Pancreas (tissue), 10 donors: Measurements from ENCODE around the gene YWHAE. TPM values are rescaled to one million over a fixed set of nuclear protein-coding genes. Genes with fewer than 3 reads are reported as not detected.
A peak's percentile ranks its signal among the peaks of the same experiment; 100 is the strongest.

Source experiments
- ATAC-seq, 4 donors: fragments of 200-7000 bp; cut with Tn5 transposase; one replicate each; pipeline versions ENCODE4 v1.8.0 to v1.9.1; 2020; ENCODE audit warnings: mild to moderate bottlenecking in 4 of 4, moderate library complexity in 4 of 4
- DNase-seq, 6 donors: peaks; one replicate each; pipeline ENCODE4 v3.0.0-alpha.2; 2020
- FAIRE-seq: peaks from 2 replicates; lab custom pipeline; 2012; peaks lifted over from hg19 to GRCh38; lab: Jason Lieb, UNC
- H3K27ac ChIP-seq, 4 donors: fragments of 200-600 bp; sonication (generic); 1 replicate in 3 of 4; 2 replicates in 1 of 4; pipeline versions ENCODE4 v1.5.0 to v1.8.0; 2020
- H3K27me3 ChIP-seq, 4 donors: fragments of 200-600 bp; one replicate each; pipeline ENCODE4 v1.8.0; 2021
- H3K36me3 ChIP-seq, 3 donors: fragments of 200-600 bp; sonication (generic) in 1 of 3; one replicate each; pipeline versions ENCODE4 v1.5.0 to v1.8.0; 2020 to 2021
- H3K4me1 ChIP-seq, 3 donors: fragments of 200-600 bp; one replicate each; pipeline ENCODE4 v1.8.0; 2021
- H3K4me3 ChIP-seq, 4 donors: fragments of 200-600 bp; sonication (generic) in 2 of 4; one replicate each; pipeline versions ENCODE4 v1.5.0 to v1.8.0; 2020 to 2021
- H3K9me3 ChIP-seq, 4 donors: fragments of 200-600 bp; one replicate each; pipeline ENCODE4 v1.8.0; 2021
- CTCF ChIP-seq, 4 donors: fragments of 200-600 bp; sonication (generic) in 3 of 4; IDR thresholded peaks; one replicate each; pipeline versions ENCODE4 v1.5.0 to v1.8.0; 2021; ENCODE audit warnings: antibody characterized with exemption in 4 of 4
- WGBS, 2 donors: extraction: QIAGEN DNeasy Blood & Tissue Kit; methylation state at CpG; one replicate each; pipeline ENCODE4 v1.1.7; 2013; 5-methylcytosine and 5-hydroxymethylcytosine counted together
- intact Hi-C, 3 donors: fragments of 100-400 bp; cut with DNase I; formaldehyde crosslinking; loops; one replicate each; pipeline versions ENCODE4 v1.11.1 to v1.14.2; 2022
- polyA plus RNA-seq, 2 donors: library from polyadenylated mRNA; stranded (reverse); fragments of 200-250 nt; gene quantifications; one replicate each; pipeline ENCODE4 v1.2.3, GENCODE V29; 2013
- total RNA-seq, 6 donors: library from RNA; stranded (reverse); fragmentation: NEBNext Ultra II Directional in 4 of 6; extraction: Animal tissue kit (Norgen Biotek cat#: 25700) in 4 of 6; gene quantifications; one replicate each; pipeline versions ENCODE4 v1.2.1 to v1.2.4, GENCODE V29; 2021 to 2023
- donor health status: healthy with polysubstance abuse.
- donor health status: DM: no; HTN: no; CAD: no; lungs with moderate emphysema.
- donor health status: DM: no; HTN: no; CAD: no.
- donor health status: control.
- donor health status: control.
- donor health status: Bipolar disorder and iron deficiency.
- donor health status: DM: yes; HTN: yes; CAD: no.
- donor health status: DM: no; HTN: no; CAD: no.
- donor health status: DM: no; HTN: no; CAD: no.
- donor health status: DM: yes; HTN: yes; CAD: no.

The YWHAE gene
- total and polyA plus RNA-seq, 8 donors = 131 to 236 (median 192) TPM

GRCh38 chr17:1442187-1442586 is 42.2 kb upstream of the YWHAE start:
- H3K4me1 ChIP-seq = peaks cover 0 to 2% (median 0%) of the 10 kb centered on the region in 3 donors
- intact Hi-C loops = no loop called here
- H3K9me3 ChIP-seq = no peaks in the 10 kb centered on the region
- 97% methylated on average over 4 of the region's 4 CpGs for WGBS, 2 donors
- TF ChIP-seq CTCF (IDR thresholded peaks at IDR 0.05) = no peak
- no peaks in the 10 kb centered on the region for H3K36me3 ChIP-seq
- ATAC-seq (no peak), DNase-seq (no peak), FAIRE-seq (no peak)
- H3K27me3 ChIP-seq = no peaks in the 10 kb centered on the region
- no peak overlapping the region for H3K4me3 ChIP-seq
- H3K27ac ChIP-seq = no peak overlapping the region

GRCh38 chr17:1440921-1441320 is 40.9 kb upstream of the YWHAE start:
- ATAC-seq = no peak

GRCh38 chr17:1438593-1439083 is 38.6 kb upstream of the YWHAE start:
- Histone ChIP-seq H3K9me3 (no peaks in the 10 kb centered on the region), H3K4me3 (no peak overlapping the region), H3K27me3 (no peaks in the 10 kb centered on the region), H3K4me1 (peaks cover 0 to 2% (median 0%) of the 10 kb centered on the region in 3 donors), H3K36me3 (peaks cover 0 to 11% (median 0%) of the 10 kb centered on the region in 3 donors), H3K27ac (no peak overlapping the region)
- intact Hi-C loops = no loop called here
- no peak for TF ChIP-seq CTCF (IDR thresholded peaks at IDR 0.05)
- WGBS, 2 donors = 56 to 65% methylated on average over 11 of the region's 11 CpGs
- FAIRE-seq (no peak), DNase-seq (no peak), ATAC-seq (peak in 2 of 4 donors; percentile 55)

More at GRCh38 chr17:1440921-1441320, 40.9 kb upstream of the YWHAE start:
- H3K4me3 ChIP-seq = no peak overlapping the region
- H3K4me1 ChIP-seq = peaks cover 0 to 2% (median 0%) of the 10 kb centered on the region in 3 donors
- H3K27ac ChIP-seq = no peak overlapping the region
- no peaks in the 10 kb centered on the region for H3K9me3 ChIP-seq
- H3K36me3 ChIP-seq = peaks cover 0 to 11% (median 0%) of the 10 kb centered on the region in 3 donors
- no peaks in the 10 kb centered on the region for H3K27me3 ChIP-seq
- no peak for TF ChIP-seq CTCF (IDR thresholded peaks at IDR 0.05)
- no peak for FAIRE-seq
- WGBS, 2 donors = 94 to 96% methylated on average over 8 of the region's 8 CpGs
- intact Hi-C loops = no loop called here
- no peak for DNase-seq

GRCh38 chr17:1435326-1435725 is 35.3 kb upstream of the YWHAE start:
- H3K27ac ChIP-seq = no peak overlapping the region
- ATAC-seq (no peak), FAIRE-seq (no peak), DNase-seq (no peak)
- peaks cover 0 to 2% (median 0%) of the 10 kb centered on the region in 3 donors for H3K4me1 ChIP-seq
- 80 to 86% methylated on average over 3 of the region's 3 CpGs for WGBS, 2 donors
- H3K27me3 ChIP-seq = no peaks in the 10 kb centered on the region
- peaks cover 0 to 11% (median 0%) of the 10 kb centered on the region in 3 donors for H3K36me3 ChIP-seq
- H3K9me3 ChIP-seq = no peaks in the 10 kb centered on the region
- no peak for TF ChIP-seq CTCF (IDR thresholded peaks at IDR 0.05)
- intact Hi-C loops = no loop called here
- H3K4me3 ChIP-seq = no peak overlapping the region

GRCh38 chr17:1434150-1434549 is 34.1 kb upstream of the YWHAE start:
- peaks cover 0 to 2% (median 0%) of the 10 kb centered on the region in 3 donors for H3K4me1 ChIP-seq
- H3K27ac ChIP-seq = no peak overlapping the region
- peaks cover 0 to 11% (median 0%) of the 10 kb centered on the region in 3 donors for H3K36me3 ChIP-seq
- FAIRE-seq = no peak
- H3K9me3 ChIP-seq = no peaks in the 10 kb centered on the region
- ATAC-seq = peak in 1 of 4 donors; percentile 29
- 90 to 91% methylated on average over 3 of the region's 3 CpGs for WGBS, 2 donors
- no peaks in the 10 kb centered on the region for H3K27me3 ChIP-seq
- intact Hi-C loops = no loop called here
- TF ChIP-seq CTCF (IDR thresholded peaks at IDR 0.05) = no peak
- no peak for DNase-seq
- no peak overlapping the region for H3K4me3 ChIP-seq
